DMS53 (cell line): ENCODE data around the gene DISP3.
"Not testable (repeated sequence)": the region's sequence is repeated elsewhere in the genome, so short reads cannot be mapped to it uniquely, and the experiment has no call there.

Experiments used
- DNase-seq: peaks from one replicate; lab custom pipeline; 2025; lab: John Stamatoyannopoulos, UW

The DISP3 gene

GRCh38 chr1:11576109-11576875, 97.3 kb downstream of the DISP3 start:
- no peak for DNase-seq

- no peak for DNase-seq
Observed at GRCh38 chr1:11578004-11578403, 99.0 kb downstream of the DISP3 start.

- no peak for DNase-seq
Observed at GRCh38 chr1:11579506-11579905, 100.6 kb downstream of the DISP3 start.

GRCh38 chr1:11580049-11580448, 101.1 kb downstream of the DISP3 start:
- not testable (repeated sequence) for DNase-seq

GRCh38 chr1:11581445-11581991, 102.6 kb downstream of the DISP3 start:
- no peak for DNase-seq

- no peak for DNase-seq
Observed at GRCh38 chr1:11585389-11585788, 106.4 kb downstream of the DISP3 start.
